IMR-90 (cell line): ENCODE data around the gene ZNF609.

Experiments used
- BHLHE40 ChIP-seq: fragments of 150-350 bp; IDR thresholded peaks from 2 replicates; pipeline ENCODE4 v1.6.1; 2016; ENCODE audit warnings: mild to moderate bottlenecking, low read depth, low read length
- CEBPB ChIP-seq: IDR thresholded peaks from 2 replicates; pipeline ENCODE4 v1.6.1; 2012; ENCODE audit warnings: low read depth, low read length, improper control_type of control experiment
- CTCF ChIP-seq: conservative IDR thresholded peaks from 2 replicates; pipeline ENCODE4 v1.5.1; 2012; ENCODE audit warnings: mild to moderate bottlenecking, low read depth, low read length, improper control_type of control experiment
- MAFK ChIP-seq: IDR thresholded peaks from 2 replicates; pipeline ENCODE4 v1.6.1; 2012; ENCODE audit warnings: low read depth, low read length, improper control_type of control experiment
- MAZ ChIP-seq: IDR thresholded peaks from 2 replicates; pipeline ENCODE4 v1.6.1; 2012; ENCODE audit warnings: low read depth, mild to moderate bottlenecking, low read length, improper control_type of control experiment, moderate library complexity, borderline replicate concordance
- MXI1 ChIP-seq: IDR thresholded peaks from 2 replicates; pipeline ENCODE4 v1.6.1; 2012; ENCODE audit warnings: low read depth, mild to moderate bottlenecking, low read length, moderate library complexity, borderline replicate concordance
- POLR2A ChIP-seq: IDR thresholded peaks from 2 replicates; pipeline ENCODE4 v1.6.1; 2012; ENCODE audit warnings: mild to moderate bottlenecking, low read depth, low read length
- RAD21 ChIP-seq: IDR thresholded peaks from 2 replicates; pipeline ENCODE4 v1.6.1; 2012; ENCODE audit warnings: low read length, improper control_type of control experiment
- RCOR1 ChIP-seq: IDR thresholded peaks from 2 replicates; pipeline ENCODE4 v1.6.1; 2012; ENCODE audit warnings: mild to moderate bottlenecking, low read length, improper control_type of control experiment; ENCODE audit not compliant: insufficient replicate concordance
- RFX5 ChIP-seq: IDR thresholded peaks from 2 replicates; pipeline ENCODE4 v1.8.0; 2012; ENCODE audit warnings: low read depth, mild to moderate bottlenecking, low read length, moderate library complexity
- SMC3 ChIP-seq: fragments of 150-350 bp; IDR thresholded peaks from 2 replicates; pipeline ENCODE4 v1.6.1; 2016; ENCODE audit warnings: low read depth, mild to moderate bottlenecking, antibody characterized with exemption, low read length, moderate library complexity
- USF2 ChIP-seq: fragments of 150-350 bp; IDR thresholded peaks from 2 replicates; pipeline ENCODE4 v1.6.1; 2017; ENCODE audit warnings: mild to moderate bottlenecking, antibody characterized with exemption, low read length, low read depth

GRCh38 chr15:64697911-64698369, 237.6 kb downstream of the ZNF609 start:
- TF ChIP-seq CTCF = no peak
- TF ChIP-seq MAZ = no peak
- TF ChIP-seq POLR2A = no peak
- no peak for TF ChIP-seq CEBPB
- no peak for TF ChIP-seq USF2
- TF ChIP-seq SMC3 = no peak
- TF ChIP-seq RFX5 = no peak
- TF ChIP-seq MXI1 = no peak
- TF ChIP-seq MAFK = no peak
- no peak for TF ChIP-seq RAD21
- TF ChIP-seq RCOR1 = no peak
- no peak for TF ChIP-seq BHLHE40
